Iris pigment epithelial cell (primary cell): ENCODE measurements around the gene RELT.

Experiments
- DNase-seq: peaks from one replicate; pipeline ENCODE4 v3.0.0-alpha.2; 2011; ENCODE audit warnings: low read depth

The RELT gene

DNA sequence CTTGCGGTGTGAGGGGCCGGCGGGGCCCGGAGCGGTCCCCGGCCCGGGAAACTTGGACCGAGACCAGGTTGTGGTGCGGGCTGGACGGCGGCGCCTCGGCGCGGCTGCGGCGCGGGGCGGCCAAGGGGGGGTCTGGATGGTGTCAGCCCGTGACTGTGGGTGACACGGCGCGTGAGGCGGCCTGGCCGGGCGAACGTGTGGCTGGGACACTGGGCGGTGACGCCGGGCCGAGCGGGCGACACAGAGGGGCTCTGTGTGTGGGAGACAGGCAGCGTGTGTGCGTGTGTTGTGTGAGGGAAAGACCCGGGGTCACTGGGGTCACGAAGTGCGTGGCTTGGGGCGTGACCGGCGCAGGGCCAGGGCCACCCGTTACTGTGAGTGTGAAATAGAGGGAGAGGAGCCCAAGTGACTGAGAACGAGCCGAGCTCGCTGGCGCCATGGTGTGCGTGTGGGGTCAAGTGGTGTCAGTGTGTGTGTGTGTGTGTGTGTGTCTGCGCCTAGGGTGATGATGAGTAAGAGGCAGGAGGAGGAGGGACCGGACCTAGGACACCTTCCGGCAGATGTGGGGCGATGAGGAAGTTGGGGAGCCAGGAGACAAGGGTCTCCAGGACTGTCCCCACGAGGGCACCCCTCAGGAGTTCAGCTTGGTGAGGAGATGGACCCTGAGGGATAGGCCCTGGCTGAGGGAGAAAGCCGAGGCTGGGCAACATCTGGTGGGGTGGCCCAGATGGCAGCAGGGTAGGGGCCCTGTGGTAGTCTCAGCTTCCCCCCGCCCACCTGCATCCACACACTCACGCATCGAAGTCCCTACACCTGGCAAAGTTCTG, 817 bp downstream of the RELT start:
- peak; percentile 79 for DNase-seq

DNA sequence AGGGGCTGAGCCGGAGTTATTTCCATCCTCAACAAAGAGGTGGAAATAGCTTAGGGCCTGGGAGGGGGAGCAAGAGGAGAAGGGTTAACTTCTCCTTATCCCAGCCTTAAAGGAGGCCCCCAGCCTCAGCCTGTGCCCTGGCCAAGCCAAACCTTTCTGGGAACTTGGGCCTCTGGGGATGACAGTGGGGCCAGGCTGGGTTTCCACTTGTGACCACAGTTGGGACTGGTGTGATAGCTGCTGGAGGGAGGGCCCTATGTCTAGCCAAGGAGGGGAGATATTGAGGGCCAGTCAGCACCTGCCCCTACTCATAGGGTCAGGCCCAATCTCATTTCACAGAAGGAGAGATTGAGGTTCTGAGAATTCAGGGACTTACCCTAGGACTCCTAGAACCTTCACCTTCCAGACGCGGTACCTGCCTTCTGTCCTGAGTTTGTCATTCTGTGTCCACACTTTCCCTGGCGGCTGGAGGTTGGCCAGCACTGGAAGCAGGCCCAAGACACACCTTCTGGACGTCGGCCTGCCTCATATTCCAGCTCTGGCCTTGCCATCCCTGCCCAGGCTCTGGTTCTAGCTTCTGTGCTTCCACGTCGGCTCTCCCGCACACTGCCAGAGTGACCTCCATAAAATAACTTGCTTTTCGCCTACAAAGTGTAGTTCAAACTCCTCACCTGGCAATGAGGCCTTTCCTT, 3.1 kb downstream of the RELT start:
- DNase-seq, result no peak

DNA sequence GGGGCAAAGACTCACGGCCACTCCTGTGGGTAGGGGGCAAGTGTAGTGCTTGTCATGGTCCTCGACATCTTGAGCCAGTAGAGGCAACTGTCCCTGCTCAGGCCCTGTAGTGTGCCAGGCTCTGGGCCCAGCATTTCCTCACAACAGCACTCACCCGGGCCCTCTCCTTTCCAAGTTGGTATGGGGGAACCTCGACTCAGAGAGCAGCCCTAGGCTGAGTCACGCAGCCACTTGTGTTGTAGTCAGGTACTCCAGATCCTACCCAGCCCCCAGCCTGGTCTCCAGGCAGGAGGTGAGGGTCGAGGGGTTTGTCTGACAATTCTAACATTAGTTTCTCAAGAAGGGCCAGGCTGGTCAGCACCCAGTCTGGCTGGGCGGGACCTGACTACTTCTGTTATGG, 4.1 kb downstream of the RELT start:
- DNase-seq, result no peak

DNA sequence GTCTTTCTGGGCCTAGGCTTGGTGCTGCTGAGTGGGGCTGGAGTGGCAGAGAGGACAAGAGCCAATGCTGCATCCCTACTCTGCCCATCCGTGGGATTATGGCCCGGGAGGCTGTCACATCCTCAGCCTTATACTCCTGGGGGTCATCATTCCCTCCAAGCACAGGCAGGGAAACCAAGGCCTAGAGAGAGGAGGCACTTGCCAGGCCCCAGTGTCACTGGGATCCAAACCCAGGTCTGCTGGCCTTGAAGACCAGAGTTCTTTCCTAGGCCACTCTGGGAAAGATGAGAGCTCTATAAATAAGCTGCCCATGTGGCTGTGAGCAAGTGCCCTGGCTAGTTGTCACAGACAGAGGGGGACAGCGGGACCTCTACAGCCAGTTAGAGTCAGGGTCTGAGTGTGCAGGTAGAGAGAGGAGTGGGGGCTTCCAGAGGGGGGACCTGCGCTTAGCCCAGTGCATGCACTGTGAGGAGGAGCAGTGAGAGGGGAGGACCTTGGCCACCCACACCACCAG, 4.8 kb downstream of the RELT start:
- no peak for DNase-seq

DNA sequence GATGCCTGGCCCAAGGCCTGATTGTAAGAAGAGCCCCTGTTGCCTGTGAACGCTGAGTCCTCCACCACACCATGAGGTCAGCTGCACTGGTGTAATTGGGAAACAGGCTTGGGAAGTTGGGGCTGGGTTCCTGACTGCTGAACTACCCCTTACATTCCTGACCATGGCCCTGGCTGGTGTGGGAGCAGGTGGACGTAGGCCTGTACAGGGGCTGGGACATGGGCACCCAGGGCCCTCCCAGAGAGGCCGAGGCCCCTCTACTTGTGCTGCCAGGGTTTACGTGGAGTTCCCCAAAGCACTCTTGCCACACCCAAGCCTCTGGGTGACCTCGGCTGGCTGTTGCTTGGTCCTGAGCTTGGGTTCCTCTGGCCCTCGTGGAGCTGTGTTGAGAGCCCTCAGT, 5.4 kb downstream of the RELT start:
- DNase-seq, result peak; percentile 24

DNA sequence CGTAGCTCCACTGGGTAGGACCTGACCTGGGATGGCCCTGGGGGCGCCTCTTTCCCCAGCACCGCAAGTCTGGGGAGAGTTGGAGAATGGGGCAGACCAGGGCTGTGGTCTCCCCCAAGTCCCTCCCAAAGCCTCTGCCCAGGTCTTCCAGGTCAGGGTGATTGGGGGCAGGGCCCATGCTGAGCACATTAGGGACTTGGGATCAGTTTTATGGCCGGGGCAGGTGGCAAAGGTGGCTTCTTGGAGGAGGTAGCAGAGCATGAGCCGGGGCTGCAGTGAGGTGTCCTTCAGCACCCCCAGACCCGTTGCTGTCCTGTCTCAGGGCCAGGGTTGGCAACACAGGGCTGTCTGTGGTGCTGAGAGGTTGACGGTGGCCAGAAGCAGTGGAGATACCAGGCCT, 6.0 kb downstream of the RELT start:
- no peak for DNase-seq

DNA sequence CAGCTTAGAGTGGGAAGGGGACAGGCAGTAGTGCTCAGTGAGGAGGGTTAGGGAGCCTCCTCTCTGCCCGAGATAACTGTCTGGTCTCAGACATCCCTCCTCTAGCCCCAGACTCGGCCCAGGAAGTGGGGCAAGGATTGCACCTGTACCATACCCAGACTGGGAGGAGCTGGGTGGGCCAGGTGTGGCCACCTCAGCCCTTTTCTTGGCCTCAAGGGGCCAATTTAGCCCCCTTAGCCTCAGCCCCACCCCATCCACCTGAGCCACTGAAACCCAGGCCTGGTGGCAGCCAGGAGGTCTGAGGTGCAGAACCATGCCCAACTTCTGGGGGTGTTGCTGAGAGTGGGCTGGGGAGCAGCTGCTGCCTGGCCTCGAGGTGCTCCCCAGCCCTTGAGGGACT, 6.5 kb downstream of the RELT start:
- no peak for DNase-seq

DNA sequence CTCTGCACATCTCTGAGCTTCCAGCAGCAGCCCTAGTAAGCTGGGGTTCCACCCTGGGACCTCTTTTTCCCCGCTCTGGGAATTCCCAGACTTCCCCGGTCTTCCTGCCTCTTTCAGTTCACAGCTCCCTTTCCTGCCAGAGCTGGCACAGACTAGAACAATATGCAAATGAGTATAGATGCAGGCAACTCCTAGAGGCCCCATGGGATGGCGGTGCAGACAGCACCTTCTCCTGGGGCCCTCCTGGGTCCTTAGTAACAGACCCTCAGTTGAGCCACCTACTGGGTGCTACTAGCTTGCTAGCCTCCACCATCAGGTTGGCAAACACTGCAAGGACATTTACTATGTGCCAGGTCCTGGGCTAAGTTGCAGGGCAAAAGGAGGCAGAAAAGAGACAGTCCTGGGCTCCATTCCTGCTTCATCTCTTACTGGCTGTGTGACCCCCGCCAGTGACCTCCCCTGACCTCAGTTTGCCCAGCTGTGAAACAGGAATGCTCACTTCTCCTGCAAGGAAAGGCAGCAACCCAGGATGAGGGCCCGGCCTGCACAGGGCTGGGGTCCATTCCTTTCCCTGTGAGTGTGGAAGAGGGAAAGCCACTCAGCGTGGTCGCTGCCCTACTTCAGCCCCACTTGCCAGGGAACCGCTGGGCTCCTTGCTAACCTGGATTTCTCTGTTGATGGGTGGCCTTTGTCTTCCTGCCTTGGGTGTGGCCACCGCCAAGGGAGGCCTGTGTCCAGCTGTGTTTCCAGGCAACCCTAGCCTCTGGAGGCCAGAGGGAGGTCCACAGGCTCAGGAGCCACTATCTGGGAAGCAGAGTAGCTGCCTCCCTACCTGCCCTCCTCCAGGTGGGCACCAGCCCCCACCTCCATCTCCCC, 7.3 kb downstream of the RELT start:
- DNase-seq, result no peak

DNA sequence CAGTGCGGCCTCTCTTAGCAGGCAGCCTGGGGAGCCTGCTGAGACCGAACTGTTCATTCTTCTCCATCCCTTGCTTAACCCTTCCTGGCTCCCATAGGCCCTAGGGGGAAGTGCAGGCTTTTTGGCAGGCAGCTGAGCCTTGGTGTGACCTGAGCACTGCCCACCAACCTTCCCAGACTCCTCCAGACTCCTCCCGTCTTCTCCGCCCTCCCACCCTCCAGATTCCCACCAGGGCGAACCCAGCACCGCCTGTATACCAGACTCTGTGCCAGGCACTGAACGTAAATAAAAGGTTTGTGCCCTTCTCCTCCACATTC, 7.9 kb downstream of the RELT start:
- DNase-seq, result no peak

DNA sequence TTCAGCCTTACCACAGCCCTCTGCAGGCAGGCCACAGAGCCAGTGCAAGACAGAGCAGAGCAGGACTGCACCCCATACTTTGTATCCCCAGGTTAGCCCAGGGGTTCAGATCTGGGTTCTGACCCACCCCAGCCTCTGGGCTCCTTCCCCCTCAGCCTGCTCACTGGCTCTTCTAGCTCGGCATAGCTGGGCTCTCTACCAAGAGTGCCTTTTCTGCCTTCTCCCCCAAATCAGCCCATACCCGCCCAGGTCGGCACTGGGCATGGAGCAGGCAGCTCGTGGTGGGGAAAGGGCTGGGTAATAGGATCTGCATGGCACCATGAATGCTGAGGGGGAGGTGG, 8.3 kb downstream of the RELT start:
- DNase-seq, result no peak

DNA sequence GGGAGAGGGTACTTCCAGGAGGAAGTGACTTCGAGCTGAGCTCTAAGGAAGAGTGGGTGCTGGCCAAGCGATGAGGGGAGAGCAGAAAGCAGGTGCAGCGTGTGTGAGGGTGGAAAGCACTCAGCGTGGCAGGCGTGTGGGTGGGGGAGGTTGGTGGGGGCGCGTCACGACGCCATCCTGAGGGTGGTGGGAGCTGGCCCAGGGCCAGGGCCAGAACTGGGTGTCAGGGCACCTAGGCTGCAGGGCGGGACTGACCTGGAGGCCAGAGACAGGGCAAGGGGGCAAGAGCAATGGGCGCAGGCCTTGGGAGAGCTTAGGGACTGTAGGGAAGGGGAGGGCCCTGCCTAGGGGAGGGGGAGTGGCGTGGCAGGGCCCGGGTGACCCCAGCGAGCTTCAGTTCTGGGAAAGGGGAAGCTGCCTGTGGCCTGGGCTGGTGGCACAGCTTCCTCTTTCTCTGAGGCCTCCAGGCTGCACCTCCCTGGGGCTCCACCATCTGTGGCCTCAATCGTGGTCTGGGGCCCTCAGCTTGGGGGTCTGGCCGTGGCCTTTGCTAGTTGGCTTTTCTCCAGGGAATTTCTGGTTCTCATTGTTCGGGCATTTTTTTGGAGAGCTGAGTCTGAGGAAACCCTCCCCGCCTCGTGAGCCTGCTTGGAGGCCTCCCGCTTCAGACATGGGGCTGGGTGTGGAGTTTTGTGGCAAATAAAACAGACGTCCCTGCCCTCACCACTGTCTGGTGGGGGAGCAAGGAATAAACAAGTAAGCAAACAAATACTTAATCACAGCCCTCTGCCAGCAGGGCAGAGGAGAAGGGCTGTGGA, 8.9 kb downstream of the RELT start:
- peak; percentile 20 for DNase-seq

DNA sequence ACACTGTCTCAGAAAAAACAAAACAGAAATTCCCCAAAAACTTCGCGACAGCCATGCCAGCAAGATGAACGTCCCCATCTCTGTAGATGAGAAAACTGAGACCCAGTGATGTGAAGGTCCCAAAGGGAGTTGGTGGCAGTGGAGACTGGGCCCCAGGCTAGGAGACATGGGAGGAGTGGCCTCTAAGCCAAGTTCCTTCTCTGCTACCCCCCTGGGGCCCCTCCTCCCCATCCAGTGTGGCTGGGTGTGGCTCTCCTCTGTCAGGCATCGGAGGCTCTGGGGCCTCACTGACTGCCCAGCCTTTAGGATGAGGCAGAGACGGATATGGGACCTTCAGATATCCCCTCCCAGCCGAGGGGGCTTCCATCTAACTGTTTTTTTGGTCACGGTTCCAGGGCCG, 9.8 kb downstream of the RELT start:
- DNase-seq, result no peak

DNA sequence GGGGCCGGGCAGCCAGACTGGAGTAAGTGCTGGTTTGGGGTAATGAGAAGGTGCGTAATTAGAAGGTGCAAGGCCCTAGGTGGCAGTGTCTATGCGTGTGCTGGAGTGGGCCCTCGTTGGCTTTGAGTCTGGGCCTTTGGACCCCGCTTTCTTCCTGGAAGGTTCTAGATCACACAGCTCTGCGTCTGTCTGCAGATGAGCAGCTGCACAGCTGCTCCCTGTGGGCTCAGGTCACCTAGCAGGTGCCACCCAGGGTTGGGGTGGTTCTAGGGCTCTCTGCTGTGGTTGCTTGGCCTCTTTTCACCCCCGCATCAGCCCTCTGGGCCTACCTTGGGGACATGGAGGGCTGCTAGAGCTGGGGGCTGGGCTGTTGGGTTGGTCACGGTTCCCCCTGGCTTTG, 10.3 kb downstream of the RELT start:
- DNase-seq, result no peak

DNA sequence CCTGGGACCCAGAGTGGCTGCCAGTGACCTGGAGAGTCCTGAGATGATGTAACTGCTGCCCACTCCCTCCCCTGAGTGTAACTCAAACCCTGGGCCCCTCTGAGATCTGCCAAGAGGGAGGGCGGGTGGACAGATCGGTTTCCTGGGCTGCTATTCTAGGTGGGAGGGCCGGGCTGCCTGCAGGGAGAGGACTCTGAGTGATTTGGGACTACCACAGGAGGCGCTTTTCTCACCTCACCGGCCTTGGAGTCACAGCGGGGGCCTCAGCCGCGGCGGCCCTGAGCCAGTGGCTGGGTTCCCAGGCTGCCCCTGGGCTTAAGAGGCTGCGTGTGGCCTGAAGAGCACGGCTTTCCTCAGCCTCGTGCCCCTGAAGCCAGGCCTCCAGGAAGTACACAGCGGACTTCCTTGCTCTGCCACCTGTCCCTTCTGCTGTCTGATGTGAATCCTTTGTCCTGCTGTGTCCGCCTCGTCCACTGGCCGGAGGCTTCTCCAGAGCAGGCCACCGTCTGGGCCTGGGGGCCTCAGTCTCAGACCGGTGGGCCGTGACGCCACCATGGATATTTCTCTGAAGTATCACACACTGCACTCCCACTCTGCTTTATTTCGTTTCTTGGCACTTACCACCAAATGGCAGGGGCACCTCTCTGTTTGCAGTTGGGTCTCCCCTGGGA, 11.5 kb downstream of the RELT start:
- DNase-seq, result no peak

DNA sequence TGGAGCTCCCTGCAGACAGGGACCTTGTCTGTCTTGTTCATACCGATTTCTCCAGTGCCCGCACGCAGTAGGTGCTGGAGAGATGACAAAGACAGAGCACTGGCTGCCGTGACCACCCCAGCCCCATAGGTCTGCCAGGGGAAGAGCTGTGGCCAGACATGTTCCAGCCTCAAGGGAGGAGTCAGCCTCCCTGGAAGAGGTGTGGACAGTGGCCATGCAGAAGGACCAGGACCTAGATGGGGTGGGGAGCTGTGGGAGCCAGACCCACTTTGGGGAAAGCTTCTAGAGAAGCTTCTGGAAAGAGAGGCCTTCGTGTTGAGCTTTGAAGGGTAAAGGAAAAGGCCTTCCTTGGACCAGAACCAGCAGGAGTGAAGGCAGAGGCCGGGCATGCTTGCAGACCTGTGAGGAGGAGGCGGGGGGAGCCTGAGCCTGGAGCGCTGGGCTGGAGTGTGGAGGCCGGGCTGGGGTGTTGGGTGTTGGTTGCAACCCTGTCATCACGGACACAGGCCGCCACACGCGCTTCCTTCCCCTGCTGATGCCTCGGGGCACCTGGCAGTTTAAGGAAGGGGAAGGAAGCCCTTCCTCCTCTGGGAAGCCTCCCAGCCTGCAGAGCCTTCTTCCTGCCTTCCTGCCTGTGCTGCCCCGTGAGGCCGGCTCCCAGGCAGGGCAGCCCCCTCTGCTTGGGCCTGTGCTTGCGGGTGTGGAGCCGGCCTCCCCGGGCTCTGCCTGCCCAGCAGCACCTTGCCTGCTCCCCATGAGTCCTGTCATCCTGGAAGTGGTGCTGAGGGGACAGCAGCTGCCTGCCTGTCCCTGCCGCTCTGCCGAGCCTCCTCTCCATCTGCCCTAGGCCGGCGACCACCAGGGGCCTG, 12.3 kb downstream of the RELT start:
- peak; percentile 15 for DNase-seq

DNA sequence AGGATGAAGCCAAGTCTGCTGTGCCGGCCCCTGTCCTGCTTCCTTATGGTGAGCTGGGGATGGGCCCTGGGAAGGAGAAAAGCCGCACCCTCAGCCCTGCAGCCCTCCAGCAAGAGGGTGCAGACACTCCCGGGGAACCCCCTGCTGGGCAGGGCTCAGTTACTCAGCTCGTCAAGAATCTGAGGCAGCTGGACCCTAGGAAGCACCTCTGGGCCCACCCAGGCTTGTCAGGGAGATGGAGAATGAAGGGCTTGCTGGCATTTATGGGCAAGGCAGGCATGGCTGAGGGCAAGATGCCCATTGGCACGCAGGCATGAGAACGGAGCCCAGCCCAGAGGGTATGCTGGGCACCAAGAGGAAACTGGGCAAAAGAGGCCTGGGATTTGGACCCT, 12.9 kb downstream of the RELT start:
- DNase-seq, result no peak

DNA sequence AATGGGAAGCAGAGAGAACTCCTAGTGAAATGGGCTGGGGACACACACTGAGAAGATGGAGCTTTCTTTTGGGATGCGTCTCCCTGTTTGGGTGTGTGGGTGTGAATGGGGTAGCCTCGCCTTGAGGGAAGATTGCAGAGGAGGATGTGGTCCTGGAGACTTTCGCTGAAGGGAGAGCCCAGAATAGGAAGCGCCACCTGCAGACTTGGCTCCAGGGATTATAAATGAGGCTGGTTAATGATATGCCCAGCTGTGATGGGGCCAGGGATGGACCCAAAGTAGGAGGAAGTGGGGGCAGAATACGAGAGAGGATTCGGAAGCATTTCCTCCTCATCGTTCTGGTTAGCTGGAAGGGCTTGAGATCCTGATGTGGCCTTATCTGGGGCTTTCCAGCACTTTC, 13.7 kb downstream of the RELT start:
- DNase-seq, result no peak

DNA sequence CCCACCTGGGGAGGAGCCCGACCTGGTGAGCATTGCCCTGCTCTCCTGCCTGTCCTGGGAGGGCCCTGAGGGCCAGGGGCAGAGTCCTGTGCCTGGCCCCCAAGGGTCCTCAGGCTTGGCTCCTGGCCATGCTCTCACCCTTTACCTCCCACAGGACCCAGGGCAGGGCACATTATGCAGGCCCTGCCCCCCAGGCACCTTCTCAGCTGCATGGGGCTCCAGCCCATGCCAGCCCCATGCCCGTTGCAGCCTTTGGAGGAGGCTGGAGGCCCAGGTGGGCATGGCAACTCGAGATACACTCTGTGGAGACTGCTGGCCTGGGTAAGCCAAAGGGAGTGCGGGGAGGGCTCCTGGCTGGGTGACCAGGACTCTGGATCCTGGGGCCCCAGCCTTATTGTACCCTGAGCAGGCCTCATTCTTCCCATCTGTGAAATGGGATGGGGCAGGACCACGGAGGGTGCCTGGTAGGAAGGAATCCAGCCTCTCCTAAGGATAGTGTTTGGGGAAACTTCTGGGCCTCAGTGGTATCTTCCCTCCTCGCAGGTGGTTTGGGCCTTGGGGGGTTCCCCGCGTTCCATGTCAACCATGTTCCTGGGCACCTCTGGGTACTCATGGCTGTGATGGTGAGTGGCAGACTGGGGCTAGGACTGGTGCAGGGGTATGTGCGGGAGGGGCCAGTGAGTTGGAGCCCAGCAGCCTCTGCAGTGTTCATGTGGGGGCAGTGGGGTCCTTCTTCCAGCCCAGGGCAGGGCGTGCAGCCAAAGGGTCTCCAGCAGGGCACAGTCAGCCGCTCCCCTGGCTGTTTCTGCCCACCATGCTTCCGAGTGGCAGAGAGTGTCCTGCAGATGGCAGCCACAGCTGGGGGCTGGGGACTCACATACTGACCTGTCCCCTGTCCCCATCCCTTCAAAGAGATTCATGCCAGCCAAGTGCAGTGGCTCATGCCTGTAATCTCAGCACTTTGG, 14.7 kb downstream of the RELT start:
- no peak for DNase-seq

DNA sequence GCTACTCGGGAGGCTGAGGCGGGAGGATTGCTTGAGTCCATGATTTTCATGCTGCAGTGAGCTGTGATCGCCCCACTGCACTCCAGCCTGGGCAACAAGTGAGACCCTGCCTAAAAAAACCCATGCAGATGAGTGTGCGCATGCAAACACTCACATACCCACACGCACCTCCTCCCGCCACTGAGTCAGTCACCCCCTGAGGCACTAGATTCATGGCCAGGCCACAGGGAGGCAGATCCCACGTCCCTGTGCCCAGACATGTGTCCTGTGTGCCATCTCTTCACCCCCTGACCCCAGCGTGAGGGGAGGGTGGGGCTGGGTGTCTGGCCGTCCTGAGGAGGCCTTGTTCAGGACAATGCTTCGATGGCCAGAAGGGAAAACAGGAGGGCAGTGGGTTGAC, 15.5 kb downstream of the RELT start:
- no peak for DNase-seq
